ENCODE results near the gene BABAM2.

GRCh38 chr2:28084564-28084963 lies 194.0 kb downstream of the BABAM2 start:
- TF ChIP-seq CTCF (IDR thresholded peaks at IDR 0.05) (no peak), POLR2A (IDR thresholded peaks at IDR 0.05) (no peak)

Data from sigmoid colon (tissue), 3 donors.